SIG-M5 treated with dmso at 0.1 percent for 504 hours (cell line): ENCODE data around the gene KLHL33.

Experiments used
- DNase-seq: peaks from one replicate; lab custom pipeline; 2025; ENCODE audit not compliant: unreplicated experiment; lab: John Stamatoyannopoulos, UW

KLHL33 gene, protein sequence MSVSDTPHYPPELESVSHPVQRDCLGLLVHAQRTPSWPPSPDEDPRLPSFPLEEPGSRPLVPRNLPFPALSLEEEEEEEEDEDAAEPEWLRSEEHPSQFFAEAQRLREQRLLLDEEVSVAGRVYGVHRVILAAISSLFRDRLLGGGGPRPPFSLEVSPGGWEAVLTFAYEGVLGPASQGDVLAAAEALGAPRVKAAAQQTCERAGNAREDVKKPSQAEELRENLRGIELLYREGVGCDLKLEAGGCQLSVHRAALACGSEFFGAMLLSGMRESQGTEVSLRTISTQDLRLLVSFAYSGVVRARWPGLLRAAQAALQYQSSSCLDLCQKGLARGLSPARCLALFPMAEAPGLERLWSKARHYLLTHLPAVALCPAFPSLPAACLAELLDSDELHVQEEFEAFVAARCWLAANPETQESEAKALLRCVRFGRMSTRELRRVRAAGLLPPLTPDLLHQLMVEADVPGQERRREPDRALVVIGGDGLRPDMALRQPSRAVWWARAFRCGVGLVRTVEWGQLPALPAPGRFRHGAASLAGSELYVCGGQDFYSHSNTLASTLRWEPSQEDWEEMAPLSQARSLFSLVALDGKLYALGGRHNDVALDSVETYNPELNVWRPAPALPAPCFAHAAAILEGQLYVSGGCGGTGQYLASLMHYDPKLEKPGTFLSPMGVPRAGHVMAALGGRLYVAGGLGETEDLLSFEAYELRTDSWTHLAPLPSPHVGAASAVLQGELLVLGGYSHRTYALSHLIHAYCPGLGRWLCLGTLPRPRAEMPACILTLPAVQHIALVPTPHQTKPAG

DNA sequence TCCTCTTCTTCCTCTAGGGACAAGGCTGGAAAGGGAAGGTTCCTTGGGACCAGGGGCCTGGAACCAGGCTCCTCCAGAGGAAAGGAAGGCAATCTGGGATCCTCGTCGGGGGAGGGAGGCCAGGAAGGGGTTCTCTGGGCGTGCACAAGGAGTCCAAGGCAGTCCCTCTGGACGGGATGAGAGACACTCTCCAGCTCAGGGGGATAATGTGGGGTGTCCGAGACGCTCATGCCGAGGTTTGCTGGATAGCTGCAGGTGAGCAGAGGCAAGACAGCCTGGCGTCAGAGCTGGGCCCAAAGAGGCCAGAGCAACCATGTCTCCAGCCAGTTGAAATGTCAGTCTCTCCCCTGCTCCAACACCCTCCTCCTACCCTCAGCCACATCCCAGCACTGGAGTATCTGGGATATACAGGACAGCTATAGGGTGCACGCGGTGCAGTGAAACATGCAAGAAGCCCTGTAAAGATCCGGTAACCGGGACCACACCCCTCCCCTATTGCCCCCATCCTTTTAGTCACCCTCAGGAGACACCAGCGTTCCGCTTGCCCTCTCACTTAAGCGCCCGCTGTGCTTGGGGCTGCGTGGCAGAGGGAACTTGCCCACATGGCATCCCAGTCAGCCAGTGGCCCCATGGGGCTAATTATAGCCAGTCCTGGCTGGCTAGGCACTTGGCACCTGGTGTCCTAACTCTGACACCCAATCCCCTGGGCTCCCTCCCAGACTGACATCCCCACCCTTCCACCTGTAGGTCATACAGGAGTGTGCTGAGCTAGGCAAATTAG, at the start of gene KLHL33:
Gene KLHL33, minus strand, starts transcription at position 585 of the 781 bp plus-strand sequence. Its CDS starts 355 bp downstream, at position 230.
- DNase-seq, result no peak

DNA sequence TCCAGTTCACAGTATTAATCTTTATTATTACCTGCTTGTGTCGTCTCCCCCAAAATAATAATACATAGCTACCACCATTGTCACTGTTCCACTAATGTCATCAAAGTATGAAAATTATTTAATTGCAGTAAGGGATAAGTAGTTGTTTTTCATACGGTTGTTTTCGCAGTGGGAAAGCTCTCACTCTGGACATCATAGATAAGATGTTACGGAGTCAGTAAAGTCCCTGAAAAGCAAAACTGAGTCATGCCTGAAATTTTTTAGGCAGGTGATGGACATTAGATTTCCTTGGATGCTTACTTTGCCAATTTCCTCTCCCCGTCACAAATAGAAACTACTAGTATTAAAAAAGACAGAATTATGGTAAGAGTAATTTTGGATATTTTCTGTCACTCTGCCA, 46.4 kb upstream of the KLHL33 start:
- no peak for DNase-seq

DNA sequence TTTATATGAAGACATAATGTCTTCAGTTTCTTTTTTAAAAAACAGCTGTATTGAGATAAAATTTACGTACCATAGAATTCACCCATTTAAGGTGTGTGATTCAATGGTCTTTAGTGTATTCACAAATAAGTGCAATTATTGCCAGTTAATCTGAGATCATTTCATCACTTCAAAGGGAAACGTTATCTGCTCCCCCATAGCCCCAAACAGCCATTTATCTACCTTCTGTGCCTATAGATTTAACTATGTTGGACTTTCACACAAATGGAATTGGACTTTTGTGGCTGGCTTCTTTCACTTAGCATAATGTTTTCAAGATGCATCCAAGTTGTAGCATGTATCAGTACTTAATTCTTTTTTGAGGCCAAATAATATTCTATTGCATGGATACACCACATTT, 42.9 kb upstream of the KLHL33 start:
- DNase-seq, result no peak

DNA sequence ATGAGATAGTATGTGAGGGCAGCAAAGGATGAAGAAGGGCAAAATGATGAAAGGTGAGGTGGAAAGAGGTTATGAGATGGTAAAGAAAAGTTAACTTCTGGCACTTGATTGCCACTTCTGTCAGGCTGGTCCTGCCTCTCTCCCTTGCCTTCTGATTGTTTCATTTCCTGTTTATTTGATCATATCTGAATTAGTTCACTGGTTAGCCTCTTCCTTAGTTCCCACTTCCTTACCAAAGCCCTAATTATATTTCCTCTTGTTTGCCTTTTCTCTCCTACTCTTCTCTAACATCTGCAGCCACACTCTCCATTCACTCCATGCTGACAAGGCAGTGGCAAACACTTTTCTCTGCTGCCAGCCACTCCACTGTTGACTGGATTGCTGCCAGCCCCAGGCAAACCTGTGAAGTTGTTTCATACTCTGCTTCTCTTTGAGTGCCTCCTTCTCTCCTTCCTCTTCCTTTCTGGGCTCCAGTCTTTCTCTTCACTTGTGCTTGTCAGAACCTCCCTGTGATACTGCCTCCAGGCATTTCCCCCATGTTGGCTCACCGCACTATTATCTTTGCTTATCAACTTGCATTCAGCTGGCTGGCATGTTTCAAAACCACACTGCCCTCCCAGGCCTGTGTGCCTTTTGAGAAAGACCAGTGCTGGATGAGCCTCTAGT, 41.4 kb upstream of the KLHL33 start:
- peak; percentile 59 for DNase-seq

DNA sequence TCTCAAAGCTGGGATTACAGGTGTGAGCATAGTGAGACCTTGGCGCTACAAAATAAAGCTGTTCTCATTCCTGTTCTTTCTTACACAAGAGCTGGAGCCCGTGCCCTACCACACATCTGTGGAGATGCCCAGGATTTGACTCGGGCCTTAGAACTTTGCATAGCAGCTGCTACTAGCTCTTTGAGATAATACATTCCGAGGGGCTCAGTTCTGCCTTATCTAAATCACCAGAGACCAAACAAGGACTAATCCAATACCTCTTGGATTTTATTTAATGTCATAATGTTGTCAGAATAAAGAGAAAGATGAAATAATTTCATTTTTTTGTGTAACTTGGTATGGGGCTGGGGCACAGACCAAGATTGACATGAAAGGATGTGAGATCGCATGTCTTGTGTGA, 40.8 kb upstream of the KLHL33 start:
- no peak for DNase-seq

DNA sequence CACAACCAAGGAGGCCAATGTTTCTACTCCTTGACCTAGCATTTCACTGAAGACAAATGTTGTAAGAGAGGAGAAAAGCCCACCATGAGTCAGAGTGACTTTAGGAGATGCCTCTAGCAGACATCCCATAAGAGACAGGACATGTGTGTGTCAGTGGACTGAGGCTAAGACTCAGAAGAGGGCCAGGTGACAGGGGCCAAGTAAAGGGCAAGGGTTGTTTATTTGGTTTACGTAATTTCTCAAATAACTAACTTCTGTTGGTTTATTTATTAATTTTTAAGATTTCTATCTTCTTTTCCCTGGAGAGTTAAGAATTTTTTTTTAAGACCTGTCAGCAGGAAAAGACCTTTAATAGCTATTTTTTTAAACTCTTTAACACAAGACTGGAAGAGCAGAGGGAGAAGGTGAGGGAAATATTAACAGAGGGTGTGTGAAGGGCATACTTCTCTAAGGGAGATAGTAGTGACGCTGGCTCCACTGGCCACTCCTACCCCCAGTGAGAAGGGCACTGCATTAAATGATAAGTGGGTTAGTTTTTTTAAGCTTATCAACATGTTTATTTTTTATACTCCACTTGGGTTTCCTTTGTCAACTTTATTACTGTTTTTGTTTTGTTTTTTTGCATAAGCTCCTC, 36.7 kb upstream of the KLHL33 start:
- no peak for DNase-seq

DNA sequence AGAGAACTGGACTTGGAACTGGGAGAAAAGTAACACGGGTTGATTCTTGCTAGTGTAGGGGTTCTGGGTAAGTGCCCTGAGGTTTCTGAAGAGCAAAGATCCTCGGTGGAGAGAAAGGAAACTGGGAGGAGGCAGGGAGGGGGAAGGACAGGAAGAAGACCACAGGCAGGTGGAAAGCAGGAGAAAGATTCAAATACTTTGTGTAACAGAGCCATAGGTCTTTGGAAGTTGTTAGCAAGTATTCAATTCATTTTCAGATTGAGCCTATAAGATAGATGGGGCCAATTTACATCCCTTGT, 34.6 kb upstream of the KLHL33 start:
- peak; percentile 63 for DNase-seq

DNA sequence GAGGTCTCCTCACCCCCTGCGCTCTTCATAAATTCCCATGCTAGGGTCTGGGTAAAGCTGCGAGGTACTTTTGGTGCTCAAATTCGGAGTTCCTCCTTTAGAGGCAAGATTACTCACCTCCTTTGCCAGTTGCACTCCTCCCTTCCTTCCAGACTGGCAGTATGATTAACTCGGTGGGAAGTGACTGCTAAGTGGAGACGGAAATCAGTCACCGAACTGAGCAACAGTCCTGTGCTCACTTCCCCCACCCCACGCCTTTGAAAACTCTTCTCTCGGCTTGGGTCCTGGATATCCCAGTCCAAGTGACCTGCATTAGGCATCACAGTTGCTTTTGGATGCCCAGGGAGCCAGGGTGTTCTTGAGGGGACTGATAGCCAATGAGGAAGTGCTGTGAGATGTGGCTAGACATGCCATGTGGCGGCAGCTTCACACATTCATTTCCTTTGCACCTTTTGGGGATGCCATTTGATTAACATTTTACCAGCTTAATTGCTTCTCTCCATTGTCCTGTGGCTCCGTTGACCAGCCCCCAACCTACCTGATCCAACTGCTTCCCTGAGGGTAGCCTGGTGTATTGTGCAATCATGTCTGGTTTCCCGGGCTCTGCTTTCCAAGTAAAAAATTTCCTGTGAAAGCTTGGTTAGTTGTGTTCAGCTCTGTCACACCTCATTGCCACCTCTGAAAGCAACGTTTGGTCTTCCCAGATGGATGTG, 34.1 kb upstream of the KLHL33 start:
- DNase-seq, result peak; percentile 89

DNA sequence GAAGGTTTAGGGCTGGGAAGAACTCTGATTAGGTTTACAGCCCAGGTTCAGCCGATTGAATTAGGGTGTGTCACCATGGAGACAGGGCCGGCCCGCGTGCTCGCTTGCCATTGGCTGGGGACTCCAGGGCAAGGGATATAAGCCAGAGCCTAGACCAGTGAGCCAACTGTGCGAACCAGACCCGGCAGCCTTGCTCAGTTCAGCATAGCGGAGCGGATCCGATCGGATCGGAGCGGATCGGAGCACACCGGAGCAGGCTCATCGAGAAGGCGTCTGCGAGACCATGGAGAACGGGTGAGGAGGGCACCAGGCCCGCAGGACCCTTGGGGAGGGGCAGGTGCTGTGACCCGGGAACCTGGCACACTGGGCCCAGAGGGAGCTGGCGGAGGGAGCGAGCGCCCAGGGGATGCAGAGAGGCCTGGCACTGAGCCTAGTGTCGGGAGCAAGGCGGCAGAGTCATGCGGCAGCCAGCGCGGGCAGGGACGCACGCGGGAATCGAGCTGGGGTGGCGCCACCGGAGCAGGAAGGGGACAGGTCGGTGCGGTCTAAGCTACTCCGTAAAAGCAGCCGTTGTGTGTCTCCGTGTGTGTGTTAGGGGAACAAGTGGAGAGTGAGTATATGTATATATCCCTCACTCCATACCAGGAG, 33.4 kb upstream of the KLHL33 start, which contains the start of gene PNP:
Gene PNP, plus strand, starts transcription at position 165 of the 648 bp plus-strand sequence. Its CDS starts 119 bp downstream, at position 284.
- DNase-seq, result peak; percentile 90

DNA sequence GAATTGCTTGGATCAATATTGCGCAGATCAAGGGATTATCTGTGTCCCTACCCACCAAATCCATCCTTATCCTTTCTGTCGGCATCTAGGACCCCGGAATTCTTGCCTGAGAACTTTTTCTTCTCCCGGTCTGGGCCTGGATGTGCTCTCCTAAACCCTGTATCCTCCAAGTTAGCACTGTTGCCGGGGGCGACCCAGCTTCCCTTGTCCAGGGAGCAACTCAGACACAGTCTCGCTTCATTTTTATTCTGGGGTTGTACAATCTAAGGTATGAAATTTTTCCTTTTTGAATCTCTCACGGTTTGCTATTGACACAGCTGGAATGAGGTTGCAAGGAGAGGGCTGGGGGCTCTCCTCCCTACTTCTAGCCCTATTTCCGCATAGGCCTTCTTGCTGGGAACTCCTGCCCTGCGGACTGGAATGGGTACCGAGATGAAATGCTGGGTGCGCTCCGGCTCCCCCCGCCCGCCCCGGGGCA, 32.8 kb upstream of the KLHL33 start:
- no peak for DNase-seq

DNA sequence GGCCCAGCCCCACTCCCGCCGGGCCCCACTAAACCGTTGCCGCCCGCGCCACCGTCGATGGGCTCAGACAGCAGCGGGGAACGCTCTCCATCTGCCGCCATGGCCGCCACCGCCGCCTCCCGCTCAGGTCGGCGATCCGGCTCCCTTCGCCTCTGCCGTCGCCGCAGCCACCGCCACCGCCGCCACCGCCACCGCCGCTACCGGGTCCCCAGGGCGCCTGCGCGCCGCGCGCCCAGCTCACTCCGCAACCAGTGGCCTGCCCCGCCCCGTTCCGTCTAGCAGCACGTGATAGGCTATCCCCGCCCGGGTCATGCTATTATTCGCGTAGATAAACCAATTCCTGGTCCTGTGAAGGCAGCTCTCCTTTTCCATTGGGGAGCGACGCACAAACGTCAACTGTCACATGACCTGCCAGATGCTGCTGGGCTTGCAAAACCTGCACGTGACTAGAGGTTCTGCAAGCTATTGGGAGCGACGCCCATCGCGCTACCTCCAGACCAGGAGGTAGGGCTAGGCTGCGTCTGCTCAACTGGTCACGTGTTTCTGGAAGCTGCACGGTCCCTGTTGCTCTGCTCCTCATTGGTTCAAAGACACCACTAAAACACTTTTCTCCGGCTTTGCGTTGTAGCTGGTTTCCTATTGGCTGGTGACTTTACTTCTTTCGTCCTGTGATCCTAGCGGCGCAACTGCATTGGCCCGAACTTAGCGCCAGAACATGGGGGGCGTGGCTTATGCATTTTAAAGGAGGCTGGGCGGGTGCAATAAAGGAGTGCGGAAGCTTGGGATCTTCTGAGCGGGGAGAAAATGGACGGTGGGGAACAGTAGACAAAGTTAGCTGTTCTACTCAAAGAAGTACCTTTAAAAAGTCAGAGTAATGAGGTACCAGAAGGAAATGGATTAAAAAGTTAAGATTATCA, 25.5 kb upstream of the KLHL33 start, which contains the start of gene PIP4P1:
Gene PIP4P1, minus strand, starts transcription at position 210 of the 917 bp plus-strand sequence. Its CDS starts 109 bp downstream, at position 101.
- DNase-seq, result peak; percentile 100

DNA sequence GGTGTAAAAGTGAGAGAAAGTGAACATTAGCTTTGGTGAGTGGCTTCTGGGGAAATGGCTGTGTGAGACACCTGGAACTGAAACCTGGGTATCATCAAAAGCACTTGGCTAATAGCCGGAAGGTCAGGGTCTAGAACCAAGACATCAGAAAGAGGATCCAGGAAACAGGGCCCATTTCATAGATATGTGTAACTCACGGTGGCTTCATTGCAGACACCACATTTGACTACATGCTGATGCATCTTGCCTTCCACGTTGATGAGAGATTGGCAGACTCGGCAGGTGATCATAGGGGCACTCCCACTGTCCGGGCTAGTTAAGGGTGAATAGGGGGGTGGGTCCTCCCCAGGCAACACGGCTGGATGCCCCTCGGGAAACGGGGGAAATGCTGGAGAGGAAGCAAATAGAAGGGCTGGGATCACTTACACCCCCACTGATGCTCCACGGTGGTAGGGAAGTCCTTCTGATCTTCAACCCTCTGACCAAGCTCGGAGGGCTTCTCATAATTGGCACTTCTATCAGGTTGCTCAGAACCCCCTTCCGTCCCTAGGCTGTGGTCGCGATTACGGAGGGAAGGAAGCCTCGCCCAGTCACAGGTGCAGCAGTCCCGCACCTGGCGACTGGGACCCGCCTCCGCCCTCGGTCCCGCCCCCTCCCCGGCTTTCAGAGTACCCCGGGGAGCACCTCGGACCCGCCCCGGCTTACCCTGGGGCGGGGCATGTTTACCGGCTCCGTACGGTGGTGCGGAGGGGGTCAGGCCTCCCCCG, 24.7 kb upstream of the KLHL33 start:
- peak; percentile 30 for DNase-seq

DNA sequence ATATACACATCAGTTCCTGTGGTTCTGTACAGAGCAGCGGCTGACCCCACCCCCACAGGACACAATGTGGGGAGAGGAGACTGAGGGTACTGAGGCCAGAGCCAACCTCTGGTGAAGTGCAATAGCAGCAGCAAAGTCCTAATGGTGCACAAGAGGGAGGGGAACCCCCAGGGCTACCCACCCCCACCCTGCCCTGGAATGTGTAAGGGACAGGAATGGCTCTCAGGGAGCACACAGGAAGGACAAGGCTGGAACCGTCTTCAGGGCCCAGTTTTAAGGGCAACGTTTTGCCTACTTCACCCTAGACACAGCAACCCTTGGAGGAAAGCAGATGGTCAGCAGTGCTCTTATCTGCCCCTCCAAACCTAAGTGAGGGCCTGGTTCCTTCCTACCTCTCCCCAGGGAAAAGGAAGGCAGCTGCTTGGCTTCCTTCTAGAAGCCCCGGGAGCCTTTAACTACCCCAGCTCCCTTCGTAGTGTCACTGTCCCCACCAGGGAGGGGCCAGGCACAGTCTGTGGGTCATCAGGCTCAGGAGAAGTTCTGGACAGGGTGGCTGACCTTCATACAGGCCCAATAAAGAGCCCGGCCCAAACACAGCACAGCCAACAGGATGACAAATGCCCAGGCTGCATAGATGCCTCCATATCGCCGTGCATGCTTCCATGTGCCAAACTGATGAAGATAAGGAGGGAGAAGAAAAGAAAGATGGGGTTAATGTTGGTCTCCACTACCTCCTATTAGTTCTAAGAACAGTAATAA, 22.2 kb upstream of the KLHL33 start:
- peak; percentile 53 for DNase-seq

DNA sequence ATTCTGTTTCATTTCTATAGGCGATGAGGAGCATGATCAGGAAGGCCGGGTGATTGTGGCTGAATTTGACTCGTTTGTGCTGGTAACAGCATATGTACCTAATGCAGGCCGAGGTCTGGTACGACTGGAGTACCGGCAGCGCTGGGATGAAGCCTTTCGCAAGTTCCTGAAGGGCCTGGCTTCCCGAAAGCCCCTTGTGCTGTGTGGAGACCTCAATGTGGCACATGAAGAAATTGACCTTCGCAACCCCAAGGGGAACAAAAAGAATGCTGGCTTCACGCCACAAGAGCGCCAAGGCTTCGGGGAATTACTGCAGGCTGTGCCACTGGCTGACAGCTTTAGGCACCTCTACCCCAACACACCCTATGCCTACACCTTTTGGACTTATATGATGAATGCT, 21.0 kb upstream of the KLHL33 start:
- peak; percentile 73 for DNase-seq

DNA sequence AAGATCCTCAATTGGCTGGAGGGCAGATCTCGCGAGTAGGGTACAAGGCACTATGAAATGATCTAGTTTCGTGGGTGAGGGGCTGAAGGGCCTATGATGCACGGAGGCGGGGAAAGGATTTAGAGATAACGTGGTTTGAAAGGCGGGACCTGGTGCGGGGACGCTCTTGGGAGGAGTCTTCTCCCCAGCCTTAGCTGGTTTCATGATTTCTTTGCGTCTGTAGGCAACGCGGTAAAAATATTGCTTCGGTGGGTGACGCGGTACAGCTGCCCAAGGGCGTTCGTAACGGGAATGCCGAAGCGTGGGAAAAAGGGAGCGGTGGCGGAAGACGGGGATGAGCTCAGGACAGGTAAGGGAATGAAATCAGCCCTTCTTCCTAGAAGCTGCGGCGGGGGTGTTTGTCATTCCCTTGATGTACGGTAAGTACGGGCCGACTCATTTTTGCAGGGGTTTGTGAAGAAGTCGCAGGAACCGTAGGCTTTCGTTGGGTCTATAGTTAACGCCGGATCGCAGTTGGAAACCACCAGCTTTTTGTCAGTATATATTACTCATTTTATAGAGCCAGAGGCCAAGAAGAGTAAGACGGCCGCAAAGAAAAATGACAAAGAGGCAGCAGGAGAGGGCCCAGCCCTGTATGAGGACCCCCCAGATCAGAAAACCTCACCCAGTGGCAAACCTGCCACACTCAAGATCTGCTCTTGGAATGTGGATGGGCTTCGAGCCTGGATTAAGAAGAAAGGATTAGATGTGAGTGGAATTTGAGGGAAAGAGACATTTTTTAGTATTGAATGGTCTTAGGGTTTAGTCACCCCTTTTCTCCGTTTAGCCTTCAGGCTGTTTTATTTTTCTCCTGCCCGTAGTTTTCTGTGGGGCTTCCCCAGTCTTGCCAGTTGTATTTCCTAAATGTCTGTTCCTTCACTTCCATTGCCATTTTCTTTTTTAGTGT, 19.7 kb upstream of the KLHL33 start:
- DNase-seq, result peak; percentile 92
